LHCN-M2 (cell line): ENCODE results near the gene PLAAT4. TPM values are rescaled to one million over a fixed set of nuclear protein-coding genes. Genes with fewer than 3 reads are reported as not detected.
A peak's percentile ranks its signal among the peaks of the same experiment; 100 is the strongest.
"Not testable (repeated sequence)": the region's sequence is repeated elsewhere in the genome, so short reads cannot be mapped to it uniquely, and the experiment has no call there.

ENCODE experiments used
- DNase-seq: peaks from one replicate; pipeline ENCODE4 v3.0.0-alpha.2; 2012; ENCODE audit warnings: low read depth
- total RNA-seq: library from RNA; depleted of rRNA; stranded (reverse); fragments of >200 nt; gene quantifications from 2 replicates; pipeline ENCODE4 v1.2.3, GENCODE V29; 2014

The PLAAT4 gene
- total RNA-seq, 1 experiment from 2014 or later: 7.0 TPM

GRCh38 chr11:63510360-63511047 is 26.1 kb upstream of the PLAAT4 start:
- DNase-seq: peak; percentile 93

GRCh38 chr11:63511048-63511748 is 25.4 kb upstream of the PLAAT4 start:
- DNase-seq: no peak

GRCh38 chr11:63512816-63513215 is 23.8 kb upstream of the PLAAT4 start:
- no peak for DNase-seq

- no peak for DNase-seq
Measured at GRCh38 chr11:63516109-63516508, 20.5 kb upstream of the PLAAT4 start.

GRCh38 chr11:63517156-63517555 is 19.5 kb upstream of the PLAAT4 start:
- no peak for DNase-seq

GRCh38 chr11:63518548-63518947 is 18.1 kb upstream of the PLAAT4 start:
- peak; percentile 90 for DNase-seq

GRCh38 chr11:63520606-63521170 is 15.9 kb upstream of the PLAAT4 start:
- DNase-seq: peak; percentile 20

- DNase-seq: peak; percentile 18
Measured at GRCh38 chr11:63521896-63522295, 14.7 kb upstream of the PLAAT4 start.

GRCh38 chr11:63523151-63523550 is 13.5 kb upstream of the PLAAT4 start:
- no peak for DNase-seq

- DNase-seq: no peak
Measured at GRCh38 chr11:63527667-63528066, 8.9 kb upstream of the PLAAT4 start.

GRCh38 chr11:63528156-63528555 is 8.5 kb upstream of the PLAAT4 start:
- not testable (repeated sequence) for DNase-seq

GRCh38 chr11:63528729-63529278 is 7.8 kb upstream of the PLAAT4 start:
- DNase-seq: not testable (repeated sequence)

- DNase-seq: not testable (repeated sequence)
Measured at GRCh38 chr11:63529373-63529772, 7.2 kb upstream of the PLAAT4 start.

- DNase-seq: no peak
Measured at GRCh38 chr11:63530021-63530420, 6.6 kb upstream of the PLAAT4 start.

- DNase-seq: peak; percentile 88
Measured at GRCh38 chr11:63531074-63531792, 5.4 kb upstream of the PLAAT4 start.

- no peak for DNase-seq
Measured at GRCh38 chr11:63532117-63532516, 4.5 kb upstream of the PLAAT4 start.

- no peak for DNase-seq
Measured at GRCh38 chr11:63532799-63533475, 3.7 kb upstream of the PLAAT4 start.

GRCh38 chr11:63534076-63534475 is 2.5 kb upstream of the PLAAT4 start:
- DNase-seq: no peak

- no peak for DNase-seq
Measured at GRCh38 chr11:63534895-63535461, 1.6 kb upstream of the PLAAT4 start.

- no peak for DNase-seq
Measured at GRCh38 chr11:63535734-63536133, 874 bp upstream of the PLAAT4 start.
